22Rv1 (cell line): ENCODE measurements around the gene RING1.

Experiments
- H3K27ac ChIP-seq: fragments of 450-650 bp; 2 replicates; pipeline ENCODE4 v1.5.1; 2017
- CTCF ChIP-seq: fragments of 450-650 bp; IDR thresholded peaks from 2 replicates; pipeline ENCODE4 v1.5.1; 2017; ENCODE audit warnings: mild to moderate bottlenecking
- ZFX ChIP-seq: fragments of 450-650 bp; IDR thresholded peaks from 2 replicates; pipeline ENCODE4 v1.6.1; 2017; ENCODE audit warnings: antibody characterized with exemption, borderline replicate concordance

Gene RING1

GRCh38 chr6:33178755-33179475 lies 29.4 kb upstream of the RING1 start:
- no peak overlapping the region for H3K27ac ChIP-seq
- TF ChIP-seq CTCF: no peak

GRCh38 chr6:33181141-33181540 lies 27.2 kb upstream of the RING1 start:
- no peak for TF ChIP-seq CTCF
- no peak overlapping the region for H3K27ac ChIP-seq

- TF ChIP-seq ZFX (no peak), CTCF (no peak)
- no peak overlapping the region for H3K27ac ChIP-seq
These were observed 25.1 kb upstream of the RING1 start for GRCh38 chr6:33183071-33183683.

- no peak for TF ChIP-seq ZFX
- no peak for TF ChIP-seq CTCF
- no peak overlapping the region for H3K27ac ChIP-seq
These were observed 23.1 kb upstream of the RING1 start for GRCh38 chr6:33185190-33185589.

- TF ChIP-seq CTCF (no peak), ZFX (no peak)
- H3K27ac ChIP-seq: no peak overlapping the region
These were observed 22.6 kb upstream of the RING1 start for GRCh38 chr6:33185654-33186187.

- H3K27ac ChIP-seq: no peak overlapping the region
- no peak for TF ChIP-seq ZFX
- no peak for TF ChIP-seq CTCF
These were observed 20.5 kb upstream of the RING1 start for GRCh38 chr6:33187809-33188208.

- H3K27ac ChIP-seq: no peak overlapping the region
- TF ChIP-seq CTCF (no peak), ZFX (no peak)
These were observed 19.1 kb upstream of the RING1 start for GRCh38 chr6:33189164-33189563.
